Liver (tissue), 9 donors: ENCODE measurements around the gene THBS3. TPM values are rescaled to one million over a fixed set of nuclear protein-coding genes. Genes with fewer than 3 reads are reported as not detected.

Source experiments
- DNase-seq: peaks from one replicate; pipeline ENCODE4 v3.0.0-alpha.2; 2017; ENCODE audit warnings: low spot score
- H3K27ac ChIP-seq, 2 donors: one replicate each; pipeline ENCODE4 v1.7.0; 2013; ENCODE audit warnings: inconsistent platforms in 2 of 2, low read length in 2 of 2, control low read depth in 1 of 2, low read depth in 1 of 2, mild to moderate bottlenecking in 1 of 2
- H3K27me3 ChIP-seq, 4 donors: one replicate each; pipeline versions ENCODE4 v1.6.1 to v1.7.0; 2013; ENCODE audit warnings: low read length in 3 of 4, inconsistent platforms in 1 of 4, mild to moderate bottlenecking in 1 of 4, moderate library complexity in 1 of 4; ENCODE audit not compliant: control insufficient read depth in 4 of 4, insufficient read depth in 4 of 4
- H3K36me3 ChIP-seq, 4 donors: one replicate each; pipeline versions ENCODE4 v1.6.1 to v1.7.0; 2013; ENCODE audit warnings: low read length in 3 of 4, mild to moderate bottlenecking in 3 of 4, low read depth in 1 of 4, moderate library complexity in 1 of 4; ENCODE audit not compliant: control insufficient read depth in 4 of 4, insufficient read depth in 3 of 4
- H3K4me1 ChIP-seq, 4 donors: one replicate each; pipeline versions ENCODE4 v1.6.1 to v1.7.0; 2013; ENCODE audit warnings: low read length in 3 of 4, mild to moderate bottlenecking in 3 of 4, moderate library complexity in 1 of 4; ENCODE audit not compliant: control insufficient read depth in 4 of 4, insufficient read depth in 4 of 4
- H3K4me3 ChIP-seq, 3 donors: one replicate each; pipeline versions ENCODE4 v1.6.1 to v1.7.0; 2013; ENCODE audit warnings: low read length in 3 of 3, control low read depth in 1 of 3, low read depth in 1 of 3, mild to moderate bottlenecking in 1 of 3
- H3K9ac ChIP-seq, 2 donors: one replicate each; pipeline ENCODE4 v1.7.0; 2013; ENCODE audit warnings: low read length in 2 of 2, mild to moderate bottlenecking in 2 of 2, moderate library complexity in 2 of 2, control low read depth in 1 of 2, low read depth in 1 of 2
- H3K9me3 ChIP-seq, 4 donors: one replicate each; pipeline versions ENCODE4 v1.6.1 to v1.7.0; 2013; ENCODE audit warnings: low read length in 3 of 4; ENCODE audit not compliant: control insufficient read depth in 4 of 4
- EGR1 ChIP-seq, 2 donors: IDR thresholded peaks; 2 replicates each; pipeline ENCODE4 v1.6.1; 2016 to 2018; ENCODE audit warnings: antibody characterized with exemption in 2 of 2, low read depth in 2 of 2
- FOXA1 ChIP-seq: IDR thresholded peaks from 2 replicates; pipeline ENCODE4 v1.6.1; 2016; ENCODE audit warnings: antibody characterized with exemption
- FOXA2 ChIP-seq: IDR thresholded peaks from 2 replicates; pipeline ENCODE4 v1.6.1; 2016; ENCODE audit warnings: antibody characterized with exemption
- GABPA ChIP-seq, 2 donors: IDR thresholded peaks in 1 of 2; conservative IDR thresholded peaks in 1 of 2; 2 replicates each; pipeline ENCODE4 v1.6.1; 2016; ENCODE audit warnings: antibody characterized with exemption in 2 of 2, mild to moderate bottlenecking in 1 of 2, moderate library complexity in 1 of 2
- HNF4A ChIP-seq, 2 donors: conservative IDR thresholded peaks; 2 replicates each; pipeline ENCODE4 v1.6.1; 2016; ENCODE audit warnings: antibody characterized with exemption in 2 of 2, mild to moderate bottlenecking in 2 of 2
- HNF4G ChIP-seq: IDR thresholded peaks from 2 replicates; pipeline ENCODE4 v1.6.1; 2016; ENCODE audit warnings: antibody characterized with exemption
- JUND ChIP-seq, 2 donors: IDR thresholded peaks; 2 replicates each; pipeline ENCODE4 v1.6.1; 2016; ENCODE audit warnings: antibody characterized with exemption in 2 of 2
- NR2F2 ChIP-seq: IDR thresholded peaks from 2 replicates; pipeline ENCODE4 v1.6.1; 2016; ENCODE audit warnings: antibody characterized with exemption
- RAD21 ChIP-seq, 2 donors: IDR thresholded peaks; 2 replicates each; pipeline ENCODE4 v1.6.1; 2016; ENCODE audit warnings: antibody characterized with exemption in 2 of 2, mild to moderate bottlenecking in 2 of 2
- RXRA ChIP-seq, 2 donors: IDR thresholded peaks; 2 replicates each; pipeline ENCODE4 v1.6.1; 2017 to 2018; ENCODE audit warnings: antibody characterized with exemption in 2 of 2, mild to moderate bottlenecking in 1 of 2
- SP1 ChIP-seq: IDR thresholded peaks from 2 replicates; pipeline ENCODE4 v1.6.1; 2018; ENCODE audit warnings: antibody characterized with exemption, mild to moderate bottlenecking
- TAF1 ChIP-seq: conservative IDR thresholded peaks from 2 replicates; pipeline ENCODE4 v1.6.1; 2016; ENCODE audit warnings: antibody characterized with exemption, mild to moderate bottlenecking
- YY1 ChIP-seq: IDR thresholded peaks from 2 replicates; pipeline ENCODE4 v1.6.1; 2016; ENCODE audit warnings: antibody characterized with exemption, mild to moderate bottlenecking
- WGBS: extraction: QIAGEN DNeasy Blood & Tissue Kit; methylation state at CpG from one replicate; pipeline ENCODE4 v1.1.7; 2013; 5-methylcytosine and 5-hydroxymethylcytosine counted together
- polyA plus RNA-seq, 2 donors: library from polyadenylated mRNA; stranded (reverse) in 1 of 2; unstranded in 1 of 2; fragments of 200-250 nt in 1 of 2; fragments of >200 nt in 1 of 2; fragmentation: Nextera tagmentation in 1 of 2; extraction: Ambion mirVana in 1 of 2; gene quantifications; one replicate each; pipeline versions ENCODE4 v1.2.1 to v1.2.3, GENCODE V29; 2013 to 2015
- total RNA-seq, 2 donors: library from RNA; depleted of rRNA; stranded (reverse); fragments of >200 nt; gene quantifications; one replicate each; pipeline ENCODE4 v1.2.3, GENCODE V29; 2014
- TF ChIP-seq, protein P1 (sequence below): IDR thresholded peaks from 2 replicates; pipeline ENCODE4 v1.6.1; 2016; ENCODE audit warnings: antibody characterized with exemption, mild to moderate bottlenecking
- TF ChIP-seq, protein P2 (sequence below): IDR thresholded peaks from 2 replicates; pipeline ENCODE4 v1.6.1; 2016; ENCODE audit warnings: antibody characterized with exemption
- TF ChIP-seq, protein P3 (sequence below): IDR thresholded peaks from 2 replicates; pipeline ENCODE4 v1.6.1; 2016; ENCODE audit warnings: antibody characterized with exemption
- TF ChIP-seq, protein P4 (sequence below): IDR thresholded peaks from 2 replicates; pipeline ENCODE4 v1.6.1; 2016; ENCODE audit warnings: antibody characterized with exemption
- donor health status: healthy.
- donor health status: healthy.
- donor health status: healthy.
- donor health status: healthy.
- donor health status: healthy.

THBS3 gene
- total and polyA plus RNA-seq, 4 donors, result 3.1 to 6.9 (median 4.2) TPM

DNA sequence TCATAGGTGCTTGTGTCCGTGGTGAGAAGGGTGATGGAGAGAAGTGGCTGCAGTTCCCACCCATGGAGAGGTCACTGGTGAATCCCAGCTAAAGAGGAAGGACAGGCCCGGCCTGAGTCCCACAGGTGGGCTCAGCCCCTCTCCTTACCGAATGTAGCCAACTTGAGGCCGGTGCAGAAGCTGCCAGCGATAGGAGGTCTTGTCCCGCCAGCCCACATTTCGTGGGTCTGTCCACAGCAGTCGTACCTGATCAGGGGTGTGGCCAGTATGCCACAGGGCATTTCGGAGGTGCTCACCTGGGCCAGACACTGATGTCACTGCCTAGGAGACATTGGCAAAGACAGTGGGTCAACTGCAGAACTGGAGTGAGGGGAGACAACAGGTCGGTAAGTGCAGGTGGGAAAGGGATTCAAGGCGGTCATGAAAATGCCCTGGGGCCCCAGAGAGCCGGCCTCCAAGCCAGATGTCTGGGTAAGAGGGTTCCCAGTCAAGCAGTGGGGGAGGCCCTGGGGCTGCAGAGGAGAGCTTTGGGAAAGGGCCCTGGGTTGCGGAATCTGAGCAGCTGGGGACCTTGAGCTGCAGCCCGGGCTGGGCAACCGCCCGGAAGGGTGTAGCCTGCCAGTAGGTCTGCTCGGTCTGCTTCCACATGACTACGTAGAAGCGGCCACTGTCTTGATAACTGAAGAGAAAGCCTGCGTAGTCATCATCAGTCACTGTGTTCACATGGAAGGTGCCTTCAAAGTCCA is 10.6 kb downstream of the THBS3 start:
- Histone ChIP-seq H3K4me3 (no peak overlapping the region), H3K27ac (no peak overlapping the region), H3K4me1 (peaks cover 11 to 22% (median 14%) of the 10 kb centered on the region in 4 donors), H3K36me3 (peaks cover 0 to 5% (median 0%) of the 10 kb centered on the region in 4 donors), H3K9ac (no peak overlapping the region), H3K27me3 (peaks cover 0 to 4% (median 0%) of the 10 kb centered on the region in 4 donors), H3K9me3 (no peaks in the 10 kb centered on the region)
- DNase-seq, result no peak
- WGBS, result 96% methylated on average over 20 of the region's 20 CpGs
- no peak for TF ChIP-seq YY1
- no peak for TF ChIP-seq GABPA (IDR thresholded peaks at IDR 0.05 in 1 of 2, conservative IDR thresholded peaks at IDR 0.05 in 1 of 2)
- TF ChIP-seq, protein P1, sequence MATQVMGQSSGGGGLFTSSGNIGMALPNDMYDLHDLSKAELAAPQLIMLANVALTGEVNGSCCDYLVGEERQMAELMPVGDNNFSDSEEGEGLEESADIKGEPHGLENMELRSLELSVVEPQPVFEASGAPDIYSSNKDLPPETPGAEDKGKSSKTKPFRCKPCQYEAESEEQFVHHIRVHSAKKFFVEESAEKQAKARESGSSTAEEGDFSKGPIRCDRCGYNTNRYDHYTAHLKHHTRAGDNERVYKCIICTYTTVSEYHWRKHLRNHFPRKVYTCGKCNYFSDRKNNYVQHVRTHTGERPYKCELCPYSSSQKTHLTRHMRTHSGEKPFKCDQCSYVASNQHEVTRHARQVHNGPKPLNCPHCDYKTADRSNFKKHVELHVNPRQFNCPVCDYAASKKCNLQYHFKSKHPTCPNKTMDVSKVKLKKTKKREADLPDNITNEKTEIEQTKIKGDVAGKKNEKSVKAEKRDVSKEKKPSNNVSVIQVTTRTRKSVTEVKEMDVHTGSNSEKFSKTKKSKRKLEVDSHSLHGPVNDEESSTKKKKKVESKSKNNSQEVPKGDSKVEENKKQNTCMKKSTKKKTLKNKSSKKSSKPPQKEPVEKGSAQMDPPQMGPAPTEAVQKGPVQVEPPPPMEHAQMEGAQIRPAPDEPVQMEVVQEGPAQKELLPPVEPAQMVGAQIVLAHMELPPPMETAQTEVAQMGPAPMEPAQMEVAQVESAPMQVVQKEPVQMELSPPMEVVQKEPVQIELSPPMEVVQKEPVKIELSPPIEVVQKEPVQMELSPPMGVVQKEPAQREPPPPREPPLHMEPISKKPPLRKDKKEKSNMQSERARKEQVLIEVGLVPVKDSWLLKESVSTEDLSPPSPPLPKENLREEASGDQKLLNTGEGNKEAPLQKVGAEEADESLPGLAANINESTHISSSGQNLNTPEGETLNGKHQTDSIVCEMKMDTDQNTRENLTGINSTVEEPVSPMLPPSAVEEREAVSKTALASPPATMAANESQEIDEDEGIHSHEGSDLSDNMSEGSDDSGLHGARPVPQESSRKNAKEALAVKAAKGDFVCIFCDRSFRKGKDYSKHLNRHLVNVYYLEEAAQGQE, result no peak
- no peak for TF ChIP-seq FOXA1
- no peak for TF ChIP-seq HNF4A (conservative IDR thresholded peaks at IDR 0.05)
- TF ChIP-seq, protein P2, sequence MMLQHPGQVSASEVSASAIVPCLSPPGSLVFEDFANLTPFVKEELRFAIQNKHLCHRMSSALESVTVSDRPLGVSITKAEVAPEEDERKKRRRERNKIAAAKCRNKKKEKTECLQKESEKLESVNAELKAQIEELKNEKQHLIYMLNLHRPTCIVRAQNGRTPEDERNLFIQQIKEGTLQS, result no peak
- TF ChIP-seq TAF1, result no peak
- TF ChIP-seq RXRA (IDR thresholded peaks at IDR 0.05), result no peak
- no peak for TF ChIP-seq EGR1 (IDR thresholded peaks at IDR 0.05; ENCODE audit: low read depth in 2 of 2)
- TF ChIP-seq FOXA2, result no peak

DNA sequence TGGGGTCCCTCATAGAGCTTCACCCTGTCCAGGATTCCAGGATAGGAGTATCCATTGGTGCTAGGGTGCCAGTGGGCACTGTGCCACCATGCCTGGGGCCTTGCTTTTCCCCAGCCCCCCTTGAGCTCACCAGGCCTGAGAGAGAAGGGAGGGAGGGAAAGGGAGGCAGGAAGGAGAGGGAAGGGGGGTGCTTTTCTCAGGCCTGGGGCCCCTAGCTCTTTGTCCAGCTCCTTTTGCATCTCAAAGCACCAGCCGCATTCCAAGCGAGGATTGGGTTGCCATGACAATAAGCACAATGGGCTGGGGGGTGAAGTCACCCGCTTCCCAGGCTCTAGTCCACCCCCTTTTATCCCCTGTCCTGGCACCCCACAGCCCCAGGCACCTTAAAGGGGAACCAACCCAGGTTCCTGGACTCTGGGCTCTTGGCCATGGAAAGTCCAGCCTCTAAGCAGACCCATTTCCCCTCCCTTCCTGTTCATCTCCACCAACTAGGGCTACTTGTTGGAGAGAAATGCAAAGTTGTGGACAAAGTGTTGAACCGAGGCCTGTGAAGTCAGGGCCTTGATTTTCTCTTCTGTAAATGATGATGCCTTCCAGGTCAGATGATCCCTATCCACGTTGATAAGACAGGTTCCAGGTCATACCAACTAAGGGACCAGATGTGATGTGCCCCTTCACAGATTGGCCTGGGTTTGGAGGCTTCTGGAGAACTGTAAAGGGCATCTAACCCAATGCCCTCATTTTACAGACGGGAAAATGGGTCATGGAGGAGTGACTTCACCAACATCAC is 11.4 kb downstream of the THBS3 start:
- H3K9me3 ChIP-seq, result no peaks in the 10 kb centered on the region
- TF ChIP-seq GABPA (IDR thresholded peaks at IDR 0.05 in 1 of 2, conservative IDR thresholded peaks at IDR 0.05 in 1 of 2) (no peak), SP1 (no peak), FOXA2 (no peak), RAD21 (IDR thresholded peaks at IDR 0.05) (no peak), HNF4A (conservative IDR thresholded peaks at IDR 0.05) (no peak), EGR1 (IDR thresholded peaks at IDR 0.05; ENCODE audit: low read depth in 2 of 2) (no peak), NR2F2 (no peak), JUND (IDR thresholded peaks at IDR 0.05) (no peak), YY1 (no peak), RXRA (IDR thresholded peaks at IDR 0.05) (no peak), HNF4G (no peak), FOXA1 (no peak)
- TF ChIP-seq, protein P3, sequence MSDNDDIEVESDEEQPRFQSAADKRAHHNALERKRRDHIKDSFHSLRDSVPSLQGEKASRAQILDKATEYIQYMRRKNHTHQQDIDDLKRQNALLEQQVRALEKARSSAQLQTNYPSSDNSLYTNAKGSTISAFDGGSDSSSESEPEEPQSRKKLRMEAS, result no peak
- TF ChIP-seq, protein P1, result no peak
- TF ChIP-seq, protein P2, result no peak
- TF ChIP-seq, protein P4, sequence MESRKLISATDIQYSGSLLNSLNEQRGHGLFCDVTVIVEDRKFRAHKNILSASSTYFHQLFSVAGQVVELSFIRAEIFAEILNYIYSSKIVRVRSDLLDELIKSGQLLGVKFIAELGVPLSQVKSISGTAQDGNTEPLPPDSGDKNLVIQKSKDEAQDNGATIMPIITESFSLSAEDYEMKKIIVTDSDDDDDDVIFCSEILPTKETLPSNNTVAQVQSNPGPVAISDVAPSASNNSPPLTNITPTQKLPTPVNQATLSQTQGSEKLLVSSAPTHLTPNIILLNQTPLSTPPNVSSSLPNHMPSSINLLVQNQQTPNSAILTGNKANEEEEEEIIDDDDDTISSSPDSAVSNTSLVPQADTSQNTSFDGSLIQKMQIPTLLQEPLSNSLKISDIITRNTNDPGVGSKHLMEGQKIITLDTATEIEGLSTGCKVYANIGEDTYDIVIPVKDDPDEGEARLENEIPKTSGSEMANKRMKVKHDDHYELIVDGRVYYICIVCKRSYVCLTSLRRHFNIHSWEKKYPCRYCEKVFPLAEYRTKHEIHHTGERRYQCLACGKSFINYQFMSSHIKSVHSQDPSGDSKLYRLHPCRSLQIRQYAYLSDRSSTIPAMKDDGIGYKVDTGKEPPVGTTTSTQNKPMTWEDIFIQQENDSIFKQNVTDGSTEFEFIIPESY, result no peak
- no peak for DNase-seq
- H3K9ac ChIP-seq, result no peak overlapping the region
- peaks cover 0 to 5% (median 0%) of the 10 kb centered on the region in 4 donors for H3K36me3 ChIP-seq
- 90% methylated on average over 6 of the region's 6 CpGs for WGBS
- H3K4me1 ChIP-seq, result peaks cover 11 to 22% (median 14%) of the 10 kb centered on the region in 4 donors
- peaks cover 0 to 4% (median 0%) of the 10 kb centered on the region in 4 donors for H3K27me3 ChIP-seq
- H3K27ac ChIP-seq, result no peak overlapping the region
- no peak overlapping the region for H3K4me3 ChIP-seq
